ENCODE data around the gene SUSD5. TPM values are rescaled to one million over a fixed set of nuclear protein-coding genes. Genes with fewer than 3 reads are reported as not detected.

The SUSD5 gene
- total RNA-seq, 5 donors from 2014 or later (not counting 1 experiment from before 2014, with no cell fraction given): not detected

- Histone ChIP-seq H3K27me3 (replicated peaks in 1 of 2; ENCODE audit: control insufficient read depth in 2 of 2, extremely low read depth in 1 of 2, insufficient read depth in 2 of 2, low read length in 1 of 2) (peaks cover 0 to 23% of the 10 kb centered on the region in 2 experiments), H3K9me3 (no peaks in the 10 kb centered on the region), H3K27ac (ENCODE audit: low read length) (no peak overlapping the region), H3K36me3 (ENCODE audit: control insufficient read depth in 2 of 2, extremely low read depth in 1 of 2, insufficient read depth in 1 of 2, low read length in 1 of 2) (no peaks in the 10 kb centered on the region), H3K4me3 (ENCODE audit: control insufficient read depth in 1 of 2, extremely low read depth in 1 of 2, low read length in 1 of 2) (no peak overlapping the region), H3K4me1 (ENCODE audit: control insufficient read depth in 1 of 2, extremely low read depth in 1 of 2, insufficient read depth in 2 of 2, low read length in 2 of 2) (no peaks in the 10 kb centered on the region)
- Mint-ChIP-seq H3K27ac (peak overlapping the region in 1 of 2 donors; percentile 13), H3K27me3 (peaks cover 27 to 30% of the 10 kb centered on the region in 2 donors), H3K36me3 (peaks cover 2% of the 10 kb centered on the region), H3K9me3 (peaks cover 9 to 11% (median 10%) of the 10 kb centered on the region in 3 donors), H3K4me1 (no peaks in the 10 kb centered on the region), H3K4me3 (no peak overlapping the region)
- CTCF ChIA-PET: no interaction called here
- no peak for ATAC-seq (replicated peaks in 1 of 4)
- no peak for DNase-seq
- POLR2A ChIA-PET: no interaction called here
Measured at GRCh38 chr3:33209357-33209756, 9.3 kb downstream of the SUSD5 start.

- no peak overlapping the region for H3K4me3 Mint-ChIP-seq
- H3K27ac Mint-ChIP-seq: no peak overlapping the region
- H3K4me1 Mint-ChIP-seq: no peaks in the 10 kb centered on the region
- ChIA-PET POLR2A (no interaction called here), CTCF (interaction anchor here in 1 of 2 donors (0.5 to 0.6 kb wide), 2 partner anchors 441 to 1973 kb away, joined by 3 read pairs; no protein-coding TSS in a partner anchor)
- no peak overlapping the region for H3K27ac ChIP-seq (ENCODE audit: low read length)
- H3K9me3 Mint-ChIP-seq: no peaks in the 10 kb centered on the region
- WGBS (ENCODE audit: insufficient coverage): 75% methylated on average over 6 of the region's 6 CpGs
- ATAC-seq (replicated peaks in 1 of 4) (no peak), DNase-seq (no peak)
- H3K27me3 ChIP-seq (replicated peaks in 1 of 2; ENCODE audit: control insufficient read depth in 2 of 2, extremely low read depth in 1 of 2, insufficient read depth in 2 of 2, low read length in 1 of 2): peaks cover 0 to 5% of the 10 kb centered on the region in 2 experiments
- no peaks in the 10 kb centered on the region for H3K36me3 ChIP-seq (ENCODE audit: control insufficient read depth in 2 of 2, extremely low read depth in 1 of 2, insufficient read depth in 1 of 2, low read length in 1 of 2)
- peaks cover 3 to 4% of the 10 kb centered on the region in 2 donors for H3K27me3 Mint-ChIP-seq
- H3K9me3 ChIP-seq: no peaks in the 10 kb centered on the region
- H3K4me3 ChIP-seq (ENCODE audit: control insufficient read depth in 1 of 2, extremely low read depth in 1 of 2, low read length in 1 of 2): no peak overlapping the region
- H3K4me1 ChIP-seq (ENCODE audit: control insufficient read depth in 1 of 2, extremely low read depth in 1 of 2, insufficient read depth in 2 of 2, low read length in 2 of 2): no peaks in the 10 kb centered on the region
- no peaks in the 10 kb centered on the region for H3K36me3 Mint-ChIP-seq
Measured at GRCh38 chr3:33202711-33203457, 15.7 kb downstream of the SUSD5 start.

GRCh38 chr3:33201195-33201594 is 17.4 kb downstream of the SUSD5 start:
- ChIA-PET CTCF (no interaction called here), POLR2A (no interaction called here)
- no peak overlapping the region for H3K4me3 Mint-ChIP-seq
- Histone ChIP-seq H3K4me3 (ENCODE audit: control insufficient read depth in 1 of 2, extremely low read depth in 1 of 2, low read length in 1 of 2) (no peak overlapping the region), H3K27ac (ENCODE audit: low read length) (no peak overlapping the region), H3K27me3 (replicated peaks in 1 of 2; ENCODE audit: control insufficient read depth in 2 of 2, extremely low read depth in 1 of 2, insufficient read depth in 2 of 2, low read length in 1 of 2) (peaks cover 0 to 2% of the 10 kb centered on the region in 2 experiments), H3K9me3 (no peaks in the 10 kb centered on the region), H3K36me3 (ENCODE audit: control insufficient read depth in 2 of 2, extremely low read depth in 1 of 2, insufficient read depth in 1 of 2, low read length in 1 of 2) (no peaks in the 10 kb centered on the region), H3K4me1 (ENCODE audit: control insufficient read depth in 1 of 2, extremely low read depth in 1 of 2, insufficient read depth in 2 of 2, low read length in 2 of 2) (no peaks in the 10 kb centered on the region)
- ATAC-seq (replicated peaks in 1 of 4) (no peak), DNase-seq (no peak)
- H3K4me1 Mint-ChIP-seq: no peaks in the 10 kb centered on the region
- H3K27ac Mint-ChIP-seq: no peak overlapping the region
- H3K36me3 Mint-ChIP-seq: no peaks in the 10 kb centered on the region
- WGBS (ENCODE audit: insufficient coverage): 44% methylated on average over 2 of the region's 3 CpGs
- H3K9me3 Mint-ChIP-seq: no peaks in the 10 kb centered on the region
- H3K27me3 Mint-ChIP-seq: no peaks in the 10 kb centered on the region

GRCh38 chr3:33196538-33196937 is 22.1 kb downstream of the SUSD5 start:
- Histone ChIP-seq H3K4me3 (ENCODE audit: control insufficient read depth in 1 of 2, extremely low read depth in 1 of 2, low read length in 1 of 2) (no peak overlapping the region), H3K9me3 (no peaks in the 10 kb centered on the region), H3K27ac (ENCODE audit: low read length) (no peak overlapping the region), H3K36me3 (ENCODE audit: control insufficient read depth in 2 of 2, extremely low read depth in 1 of 2, insufficient read depth in 1 of 2, low read length in 1 of 2) (no peaks in the 10 kb centered on the region), H3K4me1 (ENCODE audit: control insufficient read depth in 1 of 2, extremely low read depth in 1 of 2, insufficient read depth in 2 of 2, low read length in 2 of 2) (no peaks in the 10 kb centered on the region), H3K27me3 (replicated peaks in 1 of 2; ENCODE audit: control insufficient read depth in 2 of 2, extremely low read depth in 1 of 2, insufficient read depth in 2 of 2, low read length in 1 of 2) (no peaks in the 10 kb centered on the region)
- no peaks in the 10 kb centered on the region for H3K36me3 Mint-ChIP-seq
- no peaks in the 10 kb centered on the region for H3K9me3 Mint-ChIP-seq
- H3K4me3 Mint-ChIP-seq: no peak overlapping the region
- no peak for DNase-seq
- no CpG with 5 or more reads among the region's 3 CpGs for WGBS (ENCODE audit: insufficient coverage)
- H3K4me1 Mint-ChIP-seq: no peaks in the 10 kb centered on the region
- no peak overlapping the region for H3K27ac Mint-ChIP-seq
- H3K27me3 Mint-ChIP-seq: peaks cover 0 to 5% of the 10 kb centered on the region in 2 donors
- no peak for ATAC-seq (replicated peaks in 1 of 4)
- POLR2A ChIA-PET: no interaction called here
- CTCF ChIA-PET: no interaction called here

- H3K4me3 Mint-ChIP-seq: no peak overlapping the region
- no peaks in the 10 kb centered on the region for H3K4me1 Mint-ChIP-seq
- no CpG with 5 or more reads among the region's 1 CpG for WGBS (ENCODE audit: insufficient coverage)
- Histone ChIP-seq H3K36me3 (ENCODE audit: control insufficient read depth in 2 of 2, extremely low read depth in 1 of 2, insufficient read depth in 1 of 2, low read length in 1 of 2) (no peaks in the 10 kb centered on the region), H3K9me3 (no peaks in the 10 kb centered on the region), H3K27ac (ENCODE audit: low read length) (no peak overlapping the region), H3K4me3 (ENCODE audit: control insufficient read depth in 1 of 2, extremely low read depth in 1 of 2, low read length in 1 of 2) (no peak overlapping the region), H3K27me3 (replicated peaks in 1 of 2; ENCODE audit: control insufficient read depth in 2 of 2, extremely low read depth in 1 of 2, insufficient read depth in 2 of 2, low read length in 1 of 2) (no peaks in the 10 kb centered on the region), H3K4me1 (ENCODE audit: control insufficient read depth in 1 of 2, extremely low read depth in 1 of 2, insufficient read depth in 2 of 2, low read length in 2 of 2) (no peaks in the 10 kb centered on the region)
- no peaks in the 10 kb centered on the region for H3K36me3 Mint-ChIP-seq
- POLR2A ChIA-PET: interaction anchor here in 1 of 2 donors (0.5 kb wide), 1 partner anchor 286 kb away, joined by 11 read pairs; no protein-coding TSS in a partner anchor
- ATAC-seq (replicated peaks in 1 of 4) (no peak), DNase-seq (no peak)
- CTCF ChIA-PET: no interaction called here
- no peak overlapping the region for H3K27ac Mint-ChIP-seq
- H3K9me3 Mint-ChIP-seq: no peaks in the 10 kb centered on the region
- H3K27me3 Mint-ChIP-seq: peaks cover 0 to 5% of the 10 kb centered on the region in 2 donors
Measured at GRCh38 chr3:33194303-33194702, 24.3 kb downstream of the SUSD5 start.

- POLR2A ChIA-PET: no interaction called here
- H3K36me3 Mint-ChIP-seq: no peaks in the 10 kb centered on the region
- H3K27ac Mint-ChIP-seq: no peak overlapping the region
- no peak for ATAC-seq (replicated peaks in 1 of 4)
- H3K4me3 Mint-ChIP-seq: no peak overlapping the region
- CTCF ChIA-PET: no interaction called here
- no peak for DNase-seq
- no peaks in the 10 kb centered on the region for H3K27me3 ChIP-seq (replicated peaks in 1 of 2; ENCODE audit: control insufficient read depth in 2 of 2, extremely low read depth in 1 of 2, insufficient read depth in 2 of 2, low read length in 1 of 2)
- H3K4me3 ChIP-seq (ENCODE audit: control insufficient read depth in 1 of 2, extremely low read depth in 1 of 2, low read length in 1 of 2): no peak overlapping the region
- H3K9me3 ChIP-seq: no peaks in the 10 kb centered on the region
- H3K27ac ChIP-seq (ENCODE audit: low read length): no peak overlapping the region
- H3K4me1 ChIP-seq (ENCODE audit: control insufficient read depth in 1 of 2, extremely low read depth in 1 of 2, insufficient read depth in 2 of 2, low read length in 2 of 2): no peaks in the 10 kb centered on the region
- no peaks in the 10 kb centered on the region for H3K36me3 ChIP-seq (ENCODE audit: control insufficient read depth in 2 of 2, extremely low read depth in 1 of 2, insufficient read depth in 1 of 2, low read length in 1 of 2)
- WGBS (ENCODE audit: insufficient coverage): 90% methylated on average over 3 of the region's 3 CpGs
- H3K27me3 Mint-ChIP-seq: peaks cover 16 to 19% of the 10 kb centered on the region in 2 donors
- H3K4me1 Mint-ChIP-seq: no peaks in the 10 kb centered on the region
- peaks cover 8 to 12% (median 10%) of the 10 kb centered on the region in 3 donors for H3K9me3 Mint-ChIP-seq
Measured at GRCh38 chr3:33187368-33187634, 31.3 kb downstream of the SUSD5 start.

Measured in T-cell (primary cell).